ENCODE data around the gene NEK1.

Gene NEK1

GRCh38 chr4:169379688-169380087, 232.7 kb downstream of the NEK1 start:
- Histone ChIP-seq H3K9me3 (replicated peaks in 1 of 2; ENCODE audit: control insufficient read depth in 2 of 2, insufficient read depth in 1 of 2, low read depth in 1 of 2, low read length in 2 of 2) (peaks cover 7 to 13% of the 10 kb centered on the region in 2 donors), H3K36me3 (replicated peaks in 1 of 2; ENCODE audit: control insufficient read depth in 2 of 2, insufficient read depth in 2 of 2, low read length in 2 of 2) (no peaks in the 10 kb centered on the region), H3K4me2 (ENCODE audit: insufficient read depth, low read length, poor library complexity, severe bottlenecking) (no peak overlapping the region), H3K27ac (replicated peaks; ENCODE audit: low read length) (no peak overlapping the region), H4K8ac (ENCODE audit: low read depth, low read length) (no peak overlapping the region), H3K4me1 (ENCODE audit: control insufficient read depth in 2 of 2, insufficient read depth in 1 of 2, low read depth in 1 of 2, low read length in 2 of 2) (no peaks in the 10 kb centered on the region), H3K23ac (ENCODE audit: low read depth, low read length, poor library complexity) (no peak overlapping the region), H4K91ac (ENCODE audit: low read depth, low read length, poor library complexity) (no peak overlapping the region), H2BK12ac (ENCODE audit: low read length) (no peak overlapping the region), H2BK15ac (ENCODE audit: low read length) (no peak overlapping the region), H3K18ac (ENCODE audit: low read length) (no peak overlapping the region), H3K4me3 (ENCODE audit: low read length in 2 of 2) (no peak overlapping the region), H3K4ac (ENCODE audit: low read length) (no peak overlapping the region), H2AFZ (ENCODE audit: low read length) (no peak overlapping the region), H2BK120ac (ENCODE audit: low read depth, low read length) (no peak overlapping the region), H3K9ac (ENCODE audit: low read depth, low read length, poor library complexity) (no peak overlapping the region), H2BK5ac (ENCODE audit: low read length) (no peak overlapping the region), H2AK5ac (ENCODE audit: low read depth, low read length) (no peak overlapping the region), H3K27me3 (ENCODE audit: control insufficient read depth in 3 of 3, insufficient read depth in 3 of 3, low read depth in 1 of 3, low read length in 3 of 3) (no peaks in the 10 kb centered on the region), H3K79me1 (ENCODE audit: low read depth, low read length) (no peaks in the 10 kb centered on the region), H3K14ac (ENCODE audit: low read length) (no peak overlapping the region)
- DNase-seq (ENCODE audit: low spot score), result no peak

GRCh38 chr4:169377367-169377766, 235.0 kb downstream of the NEK1 start:
- Histone ChIP-seq H3K27ac (replicated peaks; ENCODE audit: low read length) (no peak overlapping the region), H4K91ac (ENCODE audit: low read depth, low read length, poor library complexity) (no peak overlapping the region), H4K8ac (ENCODE audit: low read depth, low read length) (no peak overlapping the region), H3K9me3 (replicated peaks in 1 of 2; ENCODE audit: control insufficient read depth in 2 of 2, insufficient read depth in 1 of 2, low read depth in 1 of 2, low read length in 2 of 2) (peaks cover 5 to 13% of the 10 kb centered on the region in 2 donors), H2BK120ac (ENCODE audit: low read depth, low read length) (no peak overlapping the region), H3K36me3 (replicated peaks in 1 of 2; ENCODE audit: control insufficient read depth in 2 of 2, insufficient read depth in 2 of 2, low read length in 2 of 2) (no peaks in the 10 kb centered on the region), H3K23ac (ENCODE audit: low read depth, low read length, poor library complexity) (no peak overlapping the region), H2BK15ac (ENCODE audit: low read length) (no peak overlapping the region), H2AK5ac (ENCODE audit: low read depth, low read length) (no peak overlapping the region), H3K14ac (ENCODE audit: low read length) (no peak overlapping the region), H3K79me1 (ENCODE audit: low read depth, low read length) (no peaks in the 10 kb centered on the region), H3K18ac (ENCODE audit: low read length) (no peak overlapping the region), H3K4me3 (ENCODE audit: low read length in 2 of 2) (no peak overlapping the region), H2BK12ac (ENCODE audit: low read length) (no peak overlapping the region), H3K9ac (ENCODE audit: low read depth, low read length, poor library complexity) (no peak overlapping the region), H2BK5ac (ENCODE audit: low read length) (no peak overlapping the region), H3K4me1 (ENCODE audit: control insufficient read depth in 2 of 2, insufficient read depth in 1 of 2, low read depth in 1 of 2, low read length in 2 of 2) (no peaks in the 10 kb centered on the region), H3K4me2 (ENCODE audit: insufficient read depth, low read length, poor library complexity, severe bottlenecking) (no peak overlapping the region), H3K4ac (ENCODE audit: low read length) (no peak overlapping the region), H3K27me3 (ENCODE audit: control insufficient read depth in 3 of 3, insufficient read depth in 3 of 3, low read depth in 1 of 3, low read length in 3 of 3) (no peaks in the 10 kb centered on the region), H2AFZ (ENCODE audit: low read length) (no peak overlapping the region)
- no peak for DNase-seq (ENCODE audit: low spot score)

GRCh38 chr4:169376421-169376820, 236.0 kb downstream of the NEK1 start:
- Histone ChIP-seq H3K23ac (ENCODE audit: low read depth, low read length, poor library complexity) (no peak overlapping the region), H3K9ac (ENCODE audit: low read depth, low read length, poor library complexity) (no peak overlapping the region), H3K14ac (ENCODE audit: low read length) (no peak overlapping the region), H3K4me1 (ENCODE audit: control insufficient read depth in 2 of 2, insufficient read depth in 1 of 2, low read depth in 1 of 2, low read length in 2 of 2) (no peaks in the 10 kb centered on the region), H2BK12ac (ENCODE audit: low read length) (no peak overlapping the region), H2BK120ac (ENCODE audit: low read depth, low read length) (no peak overlapping the region), H2BK15ac (ENCODE audit: low read length) (no peak overlapping the region), H3K4me2 (ENCODE audit: insufficient read depth, low read length, poor library complexity, severe bottlenecking) (no peak overlapping the region), H3K4me3 (ENCODE audit: low read length in 2 of 2) (no peak overlapping the region), H4K91ac (ENCODE audit: low read depth, low read length, poor library complexity) (no peak overlapping the region), H2AK5ac (ENCODE audit: low read depth, low read length) (no peak overlapping the region), H3K36me3 (replicated peaks in 1 of 2; ENCODE audit: control insufficient read depth in 2 of 2, insufficient read depth in 2 of 2, low read length in 2 of 2) (no peaks in the 10 kb centered on the region), H3K4ac (ENCODE audit: low read length) (no peak overlapping the region), H2BK5ac (ENCODE audit: low read length) (no peak overlapping the region), H3K18ac (ENCODE audit: low read length) (no peak overlapping the region), H3K27ac (replicated peaks; ENCODE audit: low read length) (no peak overlapping the region), H3K27me3 (ENCODE audit: control insufficient read depth in 3 of 3, insufficient read depth in 3 of 3, low read depth in 1 of 3, low read length in 3 of 3) (no peaks in the 10 kb centered on the region), H3K79me1 (ENCODE audit: low read depth, low read length) (no peaks in the 10 kb centered on the region), H2AFZ (ENCODE audit: low read length) (no peak overlapping the region), H4K8ac (ENCODE audit: low read depth, low read length) (no peak overlapping the region), H3K9me3 (replicated peaks in 1 of 2; ENCODE audit: control insufficient read depth in 2 of 2, insufficient read depth in 1 of 2, low read depth in 1 of 2, low read length in 2 of 2) (peaks cover 5 to 13% of the 10 kb centered on the region in 2 donors)
- no peak for DNase-seq (ENCODE audit: low spot score)
- no CpG with 5 or more reads among the region's 1 CpG for WGBS, 2 donors (ENCODE audit: extremely low coverage in 2 of 2, insufficient read length in 2 of 2, insufficient replicate concordance in 1 of 2)

GRCh38 chr4:169372791-169373190, 239.6 kb downstream of the NEK1 start:
- no CpG with 5 or more reads among the region's 2 CpGs for WGBS, 2 donors (ENCODE audit: extremely low coverage in 2 of 2, insufficient read length in 2 of 2, insufficient replicate concordance in 1 of 2)
- no peak overlapping the region for H2AFZ ChIP-seq (ENCODE audit: low read length)
- H4K91ac ChIP-seq (ENCODE audit: low read depth, low read length, poor library complexity), result no peak overlapping the region
- no peak overlapping the region for H2AK5ac ChIP-seq (ENCODE audit: low read depth, low read length)
- H3K14ac ChIP-seq (ENCODE audit: low read length), result no peak overlapping the region
- no peak overlapping the region for H3K4me2 ChIP-seq (ENCODE audit: insufficient read depth, low read length, poor library complexity, severe bottlenecking)
- H4K8ac ChIP-seq (ENCODE audit: low read depth, low read length), result no peak overlapping the region
- no peak overlapping the region for H3K4ac ChIP-seq (ENCODE audit: low read length)
- no peak overlapping the region for H2BK5ac ChIP-seq (ENCODE audit: low read length)
- H3K4me3 ChIP-seq (ENCODE audit: low read length in 2 of 2), result no peak overlapping the region
- no peak for DNase-seq (ENCODE audit: low spot score)
- no peak overlapping the region for H2BK15ac ChIP-seq (ENCODE audit: low read length)
- H3K79me1 ChIP-seq (ENCODE audit: low read depth, low read length), result no peaks in the 10 kb centered on the region
- H2BK12ac ChIP-seq (ENCODE audit: low read length), result no peak overlapping the region
- H3K27ac ChIP-seq (replicated peaks; ENCODE audit: low read length), result no peak overlapping the region
- H3K36me3 ChIP-seq (replicated peaks in 1 of 2; ENCODE audit: control insufficient read depth in 2 of 2, insufficient read depth in 2 of 2, low read length in 2 of 2), result no peaks in the 10 kb centered on the region
- H3K23ac ChIP-seq (ENCODE audit: low read depth, low read length, poor library complexity), result no peak overlapping the region
- no peaks in the 10 kb centered on the region for H3K27me3 ChIP-seq (ENCODE audit: control insufficient read depth in 3 of 3, insufficient read depth in 3 of 3, low read depth in 1 of 3, low read length in 3 of 3)
- no peak overlapping the region for H2BK120ac ChIP-seq (ENCODE audit: low read depth, low read length)
- no peak overlapping the region for H3K18ac ChIP-seq (ENCODE audit: low read length)
- no peaks in the 10 kb centered on the region for H3K4me1 ChIP-seq (ENCODE audit: control insufficient read depth in 2 of 2, insufficient read depth in 1 of 2, low read depth in 1 of 2, low read length in 2 of 2)
- H3K9ac ChIP-seq (ENCODE audit: low read depth, low read length, poor library complexity), result no peak overlapping the region
- peaks cover 5 to 13% of the 10 kb centered on the region in 2 donors for H3K9me3 ChIP-seq (replicated peaks in 1 of 2; ENCODE audit: control insufficient read depth in 2 of 2, insufficient read depth in 1 of 2, low read depth in 1 of 2, low read length in 2 of 2)

Data from neuronal stem cell (in vitro differentiated cells).